ENCODE data around the gene ZNF579.

Gene ZNF579

GRCh38 chr19:55599842-55600661, 19.4 kb upstream of the ZNF579 start, which contains the start of gene ZNF524:
Gene ZNF524, plus strand, starts transcription at chr19:55600288. Its CDS starts 1,825 bp downstream, at chr19:55602113.
- no peak for TF ChIP-seq POU6F1 (CRISPR knock-in tag; IDR thresholded peaks at IDR 0.05; ENCODE audit: borderline replicate concordance, low read depth)
- TF ChIP-seq SNAI2 (CRISPR knock-in tag; IDR thresholded peaks at IDR 0.05), result peak; percentile 13; the same call in 1 of the 2 replicates
- TF ChIP-seq GLIS3 (CRISPR knock-in tag; IDR thresholded peaks at IDR 0.05), result peak; percentile 48; the same call in 1 of the 2 replicates
- TF ChIP-seq OSR1 (CRISPR knock-in tag; IDR thresholded peaks at IDR 0.05), result no peak
- TF ChIP-seq ZNF565 (CRISPR knock-in tag; conservative IDR thresholded peaks at IDR 0.05; ENCODE audit: low read depth), result no peak
- no peak for TF ChIP-seq TCF4 (CRISPR knock-in tag; IDR thresholded peaks at IDR 0.05; ENCODE audit: borderline replicate concordance)
- no peak for TF ChIP-seq CREB5 (CRISPR knock-in tag; IDR thresholded peaks at IDR 0.05; ENCODE audit: low read depth)
- no peak for TF ChIP-seq ZC3H10 (CRISPR knock-in tag; IDR thresholded peaks at IDR 0.05)
- TF ChIP-seq TSHZ2 (CRISPR knock-in tag; IDR thresholded peaks at IDR 0.05), result peak; percentile 47; the same call in 1 of the 2 replicates
- ATAC-seq, result peak; percentile 74

GRCh38 chr19:55599468-55599841, 18.8 kb upstream of the ZNF579 start, which contains the start of gene FIZ1:
Gene FIZ1, minus strand, starts transcription at chr19:55599517. Its CDS starts 1,652 bp downstream, at chr19:55597865.
- peak; percentile 90 for ATAC-seq
- TF ChIP-seq BACH2 (CRISPR knock-in tag; IDR thresholded peaks at IDR 0.05; ENCODE audit: borderline replicate concordance), result no peak
- no peak for TF ChIP-seq ARNTL (CRISPR knock-in tag; IDR thresholded peaks at IDR 0.05; ENCODE audit: borderline replicate concordance, low read depth)
- no peak for TF ChIP-seq RARB (CRISPR knock-in tag; IDR thresholded peaks at IDR 0.05)
- no peak for TF ChIP-seq ZFP3 (CRISPR knock-in tag; IDR thresholded peaks at IDR 0.05)

GRCh38 chr19:55598719-55599467, 18.2 kb upstream of the ZNF579 start:
- no peak for TF ChIP-seq CSRNP3 (CRISPR knock-in tag; IDR thresholded peaks at IDR 0.05)
- no peak for TF ChIP-seq ZNF70 (CRISPR knock-in tag; IDR thresholded peaks at IDR 0.05)
- peak; percentile 94 for TF ChIP-seq PATZ1 (CRISPR knock-in tag; IDR thresholded peaks at IDR 0.05; ENCODE audit: borderline replicate concordance)
- TF ChIP-seq ARNTL (CRISPR knock-in tag; IDR thresholded peaks at IDR 0.05; ENCODE audit: borderline replicate concordance, low read depth), result no peak
- TF ChIP-seq POU6F1 (CRISPR knock-in tag; IDR thresholded peaks at IDR 0.05; ENCODE audit: borderline replicate concordance, low read depth), result peak; percentile 89; the same call in 1 of the 2 replicates
- TF ChIP-seq ISL1 (CRISPR knock-in tag; IDR thresholded peaks at IDR 0.05), result no peak
- no peak for TF ChIP-seq CREB5 (CRISPR knock-in tag; IDR thresholded peaks at IDR 0.05; ENCODE audit: low read depth)
- ATAC-seq, result peak; percentile 75

Data from SK-N-SH treated with all-trans-retinoic acid at 6 μM for 48 hours (cell line).